Testis (tissue), 2 donors: Measurements from ENCODE around the gene LYSMD4.

Source experiments
- CTCF ChIP-seq, 3 experiments: fragments of 450-650 bp in 2 of 3; fragments of 200-600 bp in 1 of 3; sonication (generic) in 1 of 3; IDR thresholded peaks; one replicate each; pipeline ENCODE4 v1.5.1; 2016 to 2019; ENCODE audit warnings: antibody characterized with exemption in 3 of 3, mild to moderate bottlenecking in 2 of 3, moderate library complexity in 1 of 3
- POLR2A ChIP-seq: fragments of 450-650 bp; IDR thresholded peaks from one replicate; pipeline ENCODE4 v1.6.1; 2017; ENCODE audit warnings: antibody characterized with exemption, mild to moderate bottlenecking, moderate library complexity

GRCh38 chr15:99712415-99712814, 20.8 kb downstream of the LYSMD4 start:
- TF ChIP-seq CTCF (IDR thresholded peaks at IDR 0.05) = no peak
- no peak for TF ChIP-seq POLR2A
